GM12878 (cell line): ENCODE data around the gene SHC1. TPM values are rescaled to one million over a fixed set of nuclear protein-coding genes. Genes with fewer than 3 reads are reported as not detected.

Experiments
- ATAC-seq: fragments of 200-7000 bp; cut with Tn5 transposase; 3 replicates; pipeline ENCODE4 v1.9.1; 2020; ENCODE audit warnings: mild to moderate bottlenecking, moderate library complexity
- BruUV-seq: library from RNA; stranded (reverse); fragments of 400-500 nt; replicated peaks from 2 replicates; lab custom pipeline; 2021; lab: Mats Ljungman, UMichigan
- CTCF ChIA-PET: fragments of 300-600 bp; sonication (Branson Sonifier 250); formaldehyde crosslinking; extraction: SDS; loops from one replicate; lab custom pipeline; 2021; ENCODE audit warnings: inconsistent platforms; lab: Yijun Ruan, JAX
- POLR2A ChIA-PET: fragments of 350-600 bp; formaldehyde crosslinking; extraction: SDS; loops from one replicate; lab custom pipeline; 2021; ENCODE audit warnings: inconsistent platforms; lab: Charles Lee
- RAD21 ChIA-PET: fragments of 300-600 bp; sonication (Branson Sonifier 250); formaldehyde crosslinking; loops from one replicate; lab custom pipeline; 2023; ENCODE audit warnings: antibody characterized with exemption; ENCODE audit not compliant: unreplicated experiment; lab: Charles Lee
- SMC1A ChIA-PET: fragments of 300-600 bp; sonication (Branson Sonifier 250); formaldehyde crosslinking; loops from one replicate; lab custom pipeline; 2023; ENCODE audit not compliant: unreplicated experiment, uncharacterized antibody; lab: Charles Lee
- DNase-seq: peaks from one replicate; pipeline ENCODE4 v3.0.0-alpha.2; 2011; ENCODE audit warnings: low read depth, low spot score
- FAIRE-seq: peaks from 3 replicates; lab custom pipeline; 2011; peaks lifted over from hg19 to GRCh38; lab: Jason Lieb, UNC
- H2AFZ ChIP-seq: 2 replicates; pipeline ENCODE4 v1.6.0; 2011; ENCODE audit warnings: low read depth, low read length, control low read depth; ENCODE audit not compliant: control insufficient read depth
- H3K27ac ChIP-seq: 2 replicates; pipeline ENCODE4 v1.5.1; 2011; ENCODE audit warnings: control low read depth; ENCODE audit not compliant: control insufficient read depth, insufficient read depth
- H3K27me3 ChIP-seq, 2 experiments: replicated peaks in 1 of 2; 2 replicates each; pipeline versions ENCODE4 v1.6.0 to v1.6.1; 2011; ENCODE audit warnings: low read length in 1 of 2; ENCODE audit not compliant: control insufficient read depth in 2 of 2, insufficient read depth in 2 of 2
- H3K36me3 ChIP-seq, 2 experiments: 2 replicates each; pipeline ENCODE4 v1.5.1; 2011; ENCODE audit warnings: low read length in 1 of 2; ENCODE audit not compliant: control insufficient read depth in 2 of 2, insufficient read depth in 2 of 2
- H3K4me1 ChIP-seq: 2 replicates; pipeline ENCODE4 v1.6.1; 2011; ENCODE audit warnings: mild to moderate bottlenecking, low read length, moderate library complexity, mixed read lengths; ENCODE audit not compliant: control insufficient read depth, insufficient read depth
- H3K4me2 ChIP-seq: 2 replicates; pipeline ENCODE4 v1.6.0; 2011; ENCODE audit warnings: control low read depth; ENCODE audit not compliant: control insufficient read depth, insufficient read depth
- H3K4me3 ChIP-seq: fragments of 200-600 bp; sonication (generic); 2 replicates; pipeline ENCODE4 v1.5.1; 2016
- H3K79me2 ChIP-seq: 2 replicates; pipeline ENCODE4 v1.6.0; 2011; ENCODE audit warnings: low read length; ENCODE audit not compliant: control insufficient read depth, insufficient read depth
- H3K9ac ChIP-seq: 2 replicates; pipeline ENCODE4 v1.8.0; 2011; ENCODE audit warnings: low read length, control low read depth, mixed read lengths; ENCODE audit not compliant: control insufficient read depth, insufficient read depth
- H3K9me3 ChIP-seq: replicated peaks from 3 replicates; pipeline ENCODE4 v1.5.1; 2011; ENCODE audit warnings: mild to moderate bottlenecking, low read length; ENCODE audit not compliant: control insufficient read depth, insufficient read depth
- H4K20me1 ChIP-seq: 2 replicates; pipeline ENCODE4 v1.6.0; 2011; ENCODE audit not compliant: control insufficient read depth, insufficient read depth
- CHD2 ChIP-seq: IDR thresholded peaks from 2 replicates; pipeline ENCODE4 v1.6.1; 2011; ENCODE audit warnings: low read depth, low read length, improper control_type of control experiment, borderline replicate concordance
- GATAD2B ChIP-seq: fragments of 450-650 bp; conservative IDR thresholded peaks from 2 replicates; pipeline ENCODE4 v1.6.1; 2017; ENCODE audit warnings: low read depth, mild to moderate bottlenecking, moderate library complexity
- KLF5 ChIP-seq: fragments of 450-650 bp; IDR thresholded peaks from 2 replicates; pipeline ENCODE4 v1.6.1; 2014; ENCODE audit warnings: mild to moderate bottlenecking; ENCODE audit not compliant: partially characterized antibody
- MTA3 ChIP-seq: IDR thresholded peaks from 2 replicates; pipeline ENCODE4 v1.6.1; 2012; ENCODE audit warnings: low read length, inconsistent platforms, borderline replicate concordance
- SIN3A ChIP-seq: IDR thresholded peaks from 2 replicates; pipeline ENCODE4 v1.6.1; 2012; ENCODE audit warnings: low read depth, low read length, improper control_type of control experiment
- YBX1 ChIP-seq: fragments of 450-650 bp; IDR thresholded peaks from 2 replicates; pipeline ENCODE4 v1.6.1; 2016; ENCODE audit warnings: antibody characterized with exemption
- WGBS: methylation state at CpG from one replicate; pipeline ENCODE4 v1.1.6; 2016; ENCODE audit warnings: low lambda C conversion rate; ENCODE audit not compliant: insufficient replicate concordance, insufficient coverage; ENCODE audit errors: missing lambda C conversion rate; 5-methylcytosine and 5-hydroxymethylcytosine counted together
- in situ Hi-C: fragments of 300-500 bp; cut with MboI; formaldehyde crosslinking; loops from 9 replicates; pipeline ENCODE4 v1.14.3; 2018; ENCODE audit warnings: mixed read lengths
- intact Hi-C: fragments of 100-400 bp; cut with micrococcal nuclease; formaldehyde crosslinking; loops from one replicate; pipeline ENCODE4 v1.14.2; 2022; ENCODE audit not compliant: unreplicated experiment
- polyA plus RNA-seq, 11 experiments: library from polyadenylated mRNA; depleted of rRNA in 4 of 11; unstranded in 6 of 11; stranded (reverse) in 5 of 11; fragments of >200 nt; fragmentation: Nextera tagmentation in 4 of 11; fragmentation: Illumina TruSeq in 1 of 11; extraction: Ambion mirVana in 4 of 11; extraction: Trizol in 1 of 11; gene quantifications; 1 replicate in 1 of 11; 2 replicates in 10 of 11; pipeline versions ENCODE4 v1.2.1 to v1.2.3, GENCODE V29; 2011 to 2016; ENCODE audit warnings: inconsistent platforms in 2 of 11, missing spikeins in 2 of 11, low read depth in 1 of 11
- total RNA-seq, 4 experiments: library from RNA; depleted of rRNA in 3 of 4; stranded (reverse); fragments of >200 nt in 3 of 4; fragmentation: Illumina TruSeq in 1 of 4; extraction: Trizol in 1 of 4; gene quantifications; 2 replicates each; pipeline versions ENCODE4 v1.2.1 to v1.2.3, GENCODE V29; 2013 to 2021
- TF ChIP-seq, protein P1 (sequence below): fragments of 150-350 bp; IDR thresholded peaks from 2 replicates; pipeline ENCODE4 v1.6.1; 2016; ENCODE audit warnings: low read depth, low read length
- TF ChIP-seq, protein P2 (sequence below): fragments of 450-650 bp; IDR thresholded peaks from 2 replicates; pipeline ENCODE4 v1.6.1; 2016; ENCODE audit warnings: mild to moderate bottlenecking
- TF ChIP-seq, protein P3 (sequence below): fragments of 450-650 bp; IDR thresholded peaks from 2 replicates; pipeline ENCODE4 v1.6.1; 2018; ENCODE audit warnings: mild to moderate bottlenecking, low read depth, moderate library complexity; ENCODE audit not compliant: partially characterized antibody
- TF ChIP-seq, protein P4 (sequence below): fragments of 450-650 bp; IDR thresholded peaks from 2 replicates; pipeline ENCODE4 v1.6.1; 2017; ENCODE audit warnings: mild to moderate bottlenecking, moderate library complexity

SHC1 gene
- total and polyA plus RNA-seq, 10 of the 15 experiments (the other 5 are each of a cell fraction or from before 2014, with no cell fraction given): 2.6 to 49.3 (median 25.2) TPM

DNA sequence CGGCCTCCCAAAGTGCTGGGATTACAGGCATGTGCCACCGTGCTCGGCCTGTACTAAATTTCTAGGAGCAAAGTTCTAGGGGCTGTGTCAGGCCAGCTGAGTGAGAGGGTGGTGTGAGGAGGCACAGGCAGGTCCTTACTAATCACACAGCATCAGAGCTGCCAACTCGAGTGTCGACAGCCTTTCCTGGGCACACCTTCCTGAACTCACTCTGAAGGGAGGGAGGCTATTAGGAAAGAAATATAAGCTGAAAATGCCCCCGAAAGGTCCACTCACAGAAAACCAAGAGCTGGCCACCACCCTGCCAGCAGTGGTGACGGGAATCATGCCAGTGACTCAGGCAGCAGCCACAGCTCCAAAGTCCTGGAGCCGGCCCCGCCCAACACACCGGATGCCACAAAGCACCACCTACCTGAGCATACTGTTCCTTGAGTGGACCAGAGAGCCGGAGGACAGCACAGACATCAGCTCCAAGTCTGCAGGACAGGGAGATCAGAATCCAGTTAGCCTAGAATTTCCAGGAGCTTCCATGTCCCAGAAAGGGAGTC is 38.5 kb downstream of the SHC1 start:
- H3K79me2 ChIP-seq: peaks cover 26% of the 10 kb centered on the region
- no peak for FAIRE-seq
- no peaks in the 10 kb centered on the region for H4K20me1 ChIP-seq
- H3K9ac ChIP-seq: no peak overlapping the region
- ATAC-seq: no peak
- no peaks in the 10 kb centered on the region for H3K27me3 ChIP-seq
- H2AFZ ChIP-seq: no peak overlapping the region
- POLR2A ChIA-PET: no interaction called here
- WGBS: 97% methylated on average over 11 of the region's 11 CpGs
- no peaks in the 10 kb centered on the region for H3K4me1 ChIP-seq
- SMC1A ChIA-PET: interaction anchor here (0.6 to 0.9 kb wide), 2 partner anchors 9 to 532 kb away, joined by 3 to 4 read pairs; no protein-coding TSS in a partner anchor
- H3K36me3 ChIP-seq: peaks cover 3 to 19% of the 10 kb centered on the region in 2 experiments
- RAD21 ChIA-PET: no interaction called here
- H3K27ac ChIP-seq: no peak overlapping the region
- no peak overlapping the region for H3K4me2 ChIP-seq
- no peaks in the 10 kb centered on the region for H3K9me3 ChIP-seq
- no peak overlapping the region for H3K4me3 ChIP-seq
- BruUV-seq: no TSS peak
- no peak for DNase-seq
- in situ Hi-C loops: no loop called here
- intact Hi-C loops: no loop called here
- CTCF ChIA-PET: interaction anchor here (1.1 kb wide), 1 partner anchor 50 kb away, joined by 3 read pairs; no protein-coding TSS in a partner anchor
- TF ChIP-seq YBX1 (no peak), GATAD2B (no peak), CHD2 (no peak), MTA3 (no peak), KLF5 (no peak), SIN3A (no peak)
- TF ChIP-seq, protein P1, sequence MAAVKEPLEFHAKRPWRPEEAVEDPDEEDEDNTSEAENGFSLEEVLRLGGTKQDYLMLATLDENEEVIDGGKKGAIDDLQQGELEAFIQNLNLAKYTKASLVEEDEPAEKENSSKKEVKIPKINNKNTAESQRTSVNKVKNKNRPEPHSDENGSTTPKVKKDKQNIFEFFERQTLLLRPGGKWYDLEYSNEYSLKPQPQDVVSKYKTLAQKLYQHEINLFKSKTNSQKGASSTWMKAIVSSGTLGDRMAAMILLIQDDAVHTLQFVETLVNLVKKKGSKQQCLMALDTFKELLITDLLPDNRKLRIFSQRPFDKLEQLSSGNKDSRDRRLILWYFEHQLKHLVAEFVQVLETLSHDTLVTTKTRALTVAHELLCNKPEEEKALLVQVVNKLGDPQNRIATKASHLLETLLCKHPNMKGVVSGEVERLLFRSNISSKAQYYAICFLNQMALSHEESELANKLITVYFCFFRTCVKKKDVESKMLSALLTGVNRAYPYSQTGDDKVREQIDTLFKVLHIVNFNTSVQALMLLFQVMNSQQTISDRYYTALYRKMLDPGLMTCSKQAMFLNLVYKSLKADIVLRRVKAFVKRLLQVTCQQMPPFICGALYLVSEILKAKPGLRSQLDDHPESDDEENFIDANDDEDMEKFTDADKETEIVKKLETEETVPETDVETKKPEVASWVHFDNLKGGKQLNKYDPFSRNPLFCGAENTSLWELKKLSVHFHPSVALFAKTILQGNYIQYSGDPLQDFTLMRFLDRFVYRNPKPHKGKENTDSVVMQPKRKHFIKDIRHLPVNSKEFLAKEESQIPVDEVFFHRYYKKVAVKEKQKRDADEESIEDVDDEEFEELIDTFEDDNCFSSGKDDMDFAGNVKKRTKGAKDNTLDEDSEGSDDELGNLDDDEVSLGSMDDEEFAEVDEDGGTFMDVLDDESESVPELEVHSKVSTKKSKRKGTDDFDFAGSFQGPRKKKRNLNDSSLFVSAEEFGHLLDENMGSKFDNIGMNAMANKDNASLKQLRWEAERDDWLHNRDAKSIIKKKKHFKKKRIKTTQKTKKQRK: no peak
- TF ChIP-seq, protein P2, sequence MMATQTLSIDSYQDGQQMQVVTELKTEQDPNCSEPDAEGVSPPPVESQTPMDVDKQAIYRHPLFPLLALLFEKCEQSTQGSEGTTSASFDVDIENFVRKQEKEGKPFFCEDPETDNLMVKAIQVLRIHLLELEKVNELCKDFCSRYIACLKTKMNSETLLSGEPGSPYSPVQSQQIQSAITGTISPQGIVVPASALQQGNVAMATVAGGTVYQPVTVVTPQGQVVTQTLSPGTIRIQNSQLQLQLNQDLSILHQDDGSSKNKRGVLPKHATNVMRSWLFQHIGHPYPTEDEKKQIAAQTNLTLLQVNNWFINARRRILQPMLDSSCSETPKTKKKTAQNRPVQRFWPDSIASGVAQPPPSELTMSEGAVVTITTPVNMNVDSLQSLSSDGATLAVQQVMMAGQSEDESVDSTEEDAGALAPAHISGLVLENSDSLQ: no peak
- TF ChIP-seq, protein P3, sequence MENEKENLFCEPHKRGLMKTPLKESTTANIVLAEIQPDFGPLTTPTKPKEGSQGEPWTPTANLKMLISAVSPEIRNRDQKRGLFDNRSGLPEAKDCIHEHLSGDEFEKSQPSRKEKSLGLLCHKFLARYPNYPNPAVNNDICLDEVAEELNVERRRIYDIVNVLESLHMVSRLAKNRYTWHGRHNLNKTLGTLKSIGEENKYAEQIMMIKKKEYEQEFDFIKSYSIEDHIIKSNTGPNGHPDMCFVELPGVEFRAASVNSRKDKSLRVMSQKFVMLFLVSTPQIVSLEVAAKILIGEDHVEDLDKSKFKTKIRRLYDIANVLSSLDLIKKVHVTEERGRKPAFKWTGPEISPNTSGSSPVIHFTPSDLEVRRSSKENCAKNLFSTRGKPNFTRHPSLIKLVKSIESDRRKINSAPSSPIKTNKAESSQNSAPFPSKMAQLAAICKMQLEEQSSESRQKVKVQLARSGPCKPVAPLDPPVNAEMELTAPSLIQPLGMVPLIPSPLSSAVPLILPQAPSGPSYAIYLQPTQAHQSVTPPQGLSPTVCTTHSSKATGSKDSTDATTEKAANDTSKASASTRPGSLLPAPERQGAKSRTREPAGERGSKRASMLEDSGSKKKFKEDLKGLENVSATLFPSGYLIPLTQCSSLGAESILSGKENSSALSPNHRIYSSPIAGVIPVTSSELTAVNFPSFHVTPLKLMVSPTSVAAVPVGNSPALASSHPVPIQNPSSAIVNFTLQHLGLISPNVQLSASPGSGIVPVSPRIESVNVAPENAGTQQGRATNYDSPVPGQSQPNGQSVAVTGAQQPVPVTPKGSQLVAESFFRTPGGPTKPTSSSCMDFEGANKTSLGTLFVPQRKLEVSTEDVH: no peak
- TF ChIP-seq, protein P4, sequence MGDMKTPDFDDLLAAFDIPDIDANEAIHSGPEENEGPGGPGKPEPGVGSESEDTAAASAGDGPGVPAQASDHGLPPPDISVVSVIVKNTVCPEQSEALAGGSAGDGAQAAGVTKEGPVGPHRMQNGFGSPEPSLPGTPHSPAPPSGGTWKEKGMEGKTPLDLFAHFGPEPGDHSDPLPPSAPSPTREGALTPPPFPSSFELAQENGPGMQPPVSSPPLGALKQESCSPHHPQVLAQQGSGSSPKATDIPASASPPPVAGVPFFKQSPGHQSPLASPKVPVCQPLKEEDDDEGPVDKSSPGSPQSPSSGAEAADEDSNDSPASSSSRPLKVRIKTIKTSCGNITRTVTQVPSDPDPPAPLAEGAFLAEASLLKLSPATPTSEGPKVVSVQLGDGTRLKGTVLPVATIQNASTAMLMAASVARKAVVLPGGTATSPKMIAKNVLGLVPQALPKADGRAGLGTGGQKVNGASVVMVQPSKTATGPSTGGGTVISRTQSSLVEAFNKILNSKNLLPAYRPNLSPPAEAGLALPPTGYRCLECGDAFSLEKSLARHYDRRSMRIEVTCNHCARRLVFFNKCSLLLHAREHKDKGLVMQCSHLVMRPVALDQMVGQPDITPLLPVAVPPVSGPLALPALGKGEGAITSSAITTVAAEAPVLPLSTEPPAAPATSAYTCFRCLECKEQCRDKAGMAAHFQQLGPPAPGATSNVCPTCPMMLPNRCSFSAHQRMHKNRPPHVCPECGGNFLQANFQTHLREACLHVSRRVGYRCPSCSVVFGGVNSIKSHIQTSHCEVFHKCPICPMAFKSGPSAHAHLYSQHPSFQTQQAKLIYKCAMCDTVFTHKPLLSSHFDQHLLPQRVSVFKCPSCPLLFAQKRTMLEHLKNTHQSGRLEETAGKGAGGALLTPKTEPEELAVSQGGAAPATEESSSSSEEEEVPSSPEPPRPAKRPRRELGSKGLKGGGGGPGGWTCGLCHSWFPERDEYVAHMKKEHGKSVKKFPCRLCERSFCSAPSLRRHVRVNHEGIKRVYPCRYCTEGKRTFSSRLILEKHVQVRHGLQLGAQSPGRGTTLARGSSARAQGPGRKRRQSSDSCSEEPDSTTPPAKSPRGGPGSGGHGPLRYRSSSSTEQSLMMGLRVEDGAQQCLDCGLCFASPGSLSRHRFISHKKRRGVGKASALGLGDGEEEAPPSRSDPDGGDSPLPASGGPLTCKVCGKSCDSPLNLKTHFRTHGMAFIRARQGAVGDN: no peak
